Activated CD4-positive, alpha-beta T cell treated with anti-CD3 and anti-CD28 coated beads for 1 hour (primary cell): ENCODE measurements around the gene DPP10.

ENCODE experiments used
- DNase-seq: peaks from one replicate; pipeline ENCODE4 v3.0.0-alpha.2; 2020

The DPP10 gene

GRCh38 chr2:115807276-115807675, 1364.8 kb downstream of the DPP10 start:
- no peak for DNase-seq

- DNase-seq, result no peak
Measured at GRCh38 chr2:115825912-115826311, 1383.5 kb downstream of the DPP10 start.

GRCh38 chr2:115833196-115833595, 1390.8 kb downstream of the DPP10 start:
- no peak for DNase-seq

- DNase-seq, result no peak
Measured at GRCh38 chr2:115838539-115838938, 1396.1 kb downstream of the DPP10 start.

- no peak for DNase-seq
Measured at GRCh38 chr2:115842306-115842705, 1399.9 kb downstream of the DPP10 start.

GRCh38 chr2:115848192-115848591, 1405.8 kb downstream of the DPP10 start:
- DNase-seq, result no peak

- no peak for DNase-seq
Measured at GRCh38 chr2:115867024-115867423, 1424.6 kb downstream of the DPP10 start.

- no peak for DNase-seq
Measured at GRCh38 chr2:115874427-115874826, 1432.0 kb downstream of the DPP10 start.

GRCh38 chr2:115880558-115880957, 1438.1 kb downstream of the DPP10 start:
- DNase-seq, result no peak

GRCh38 chr2:115887209-115887776, 1444.9 kb downstream of the DPP10 start:
- DNase-seq, result no peak
